Measurements from ENCODE around the gene RNF13.
"Not testable (repeated sequence)": the region's sequence is repeated elsewhere in the genome, so short reads cannot be mapped to it uniquely, and the experiment has no call there.

RNF13 gene

DNA sequence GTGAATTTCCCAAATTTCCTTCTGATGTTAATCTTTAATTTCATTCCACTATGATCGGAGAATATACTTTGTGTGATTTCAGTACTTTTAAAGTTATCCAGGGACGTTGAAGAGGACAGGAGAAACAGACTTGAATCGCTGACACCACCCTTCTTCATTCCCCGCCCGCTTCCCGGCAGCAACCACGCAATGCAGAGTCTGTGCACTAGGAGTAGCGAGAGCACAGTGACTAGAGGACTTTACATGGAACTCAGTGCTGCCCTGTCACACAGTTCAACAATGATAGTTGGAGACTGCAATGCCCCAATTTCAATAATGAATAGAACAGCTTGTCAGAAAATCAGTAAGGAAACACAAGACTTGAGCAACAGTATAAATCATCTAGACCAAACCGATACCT lies 73.9 kb downstream of the RNF13 start:
- intact Hi-C loops (cut with DNase I), result no loop called here
- DNase-seq, result peak in 1 of 10 donors; percentile 17

DNA sequence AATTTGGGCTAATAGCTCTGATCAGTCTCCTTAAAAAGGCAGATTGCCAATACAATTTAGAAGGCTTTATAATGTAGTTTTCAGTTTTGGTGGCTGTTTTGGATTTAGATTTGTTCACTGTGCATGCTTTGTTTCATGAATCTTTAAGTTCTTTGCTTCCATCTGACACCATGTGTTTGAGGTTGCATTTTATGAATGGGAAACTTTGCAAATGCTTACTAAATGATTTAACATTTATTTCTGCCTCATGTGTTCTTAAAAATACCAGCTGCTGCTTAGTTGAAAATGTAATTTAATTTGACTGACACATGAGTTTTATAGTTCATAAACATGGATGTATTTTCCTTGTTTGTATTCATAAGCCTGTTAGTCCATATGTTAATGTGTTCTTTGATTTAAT lies 78.6 kb downstream of the RNF13 start:
- intact Hi-C loops (cut with DNase I), result no loop called here
- DNase-seq, result no peak

DNA sequence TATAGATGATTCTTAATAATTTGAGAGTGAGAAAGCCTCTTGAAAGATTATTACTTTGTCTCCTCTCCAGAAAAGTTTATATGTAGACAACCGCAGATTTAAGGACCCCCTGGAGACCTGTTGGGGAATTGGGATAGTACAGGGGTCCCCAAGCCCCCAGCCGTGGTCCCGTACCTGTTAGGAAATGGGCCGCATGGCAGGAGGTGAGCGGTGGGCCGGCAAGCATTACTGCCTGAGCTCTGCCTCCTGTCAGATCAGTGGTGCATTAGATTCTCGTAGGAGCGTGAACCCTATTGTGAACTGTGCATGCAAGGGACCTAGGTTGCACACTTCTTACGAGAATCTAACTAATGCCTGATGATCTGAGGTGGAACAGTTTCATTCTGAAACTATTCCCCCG lies 79.4 kb downstream of the RNF13 start:
- DNase-seq, result peak in 1 of 10 donors; percentile 72
- intact Hi-C loops (cut with DNase I), result no loop called here

DNA sequence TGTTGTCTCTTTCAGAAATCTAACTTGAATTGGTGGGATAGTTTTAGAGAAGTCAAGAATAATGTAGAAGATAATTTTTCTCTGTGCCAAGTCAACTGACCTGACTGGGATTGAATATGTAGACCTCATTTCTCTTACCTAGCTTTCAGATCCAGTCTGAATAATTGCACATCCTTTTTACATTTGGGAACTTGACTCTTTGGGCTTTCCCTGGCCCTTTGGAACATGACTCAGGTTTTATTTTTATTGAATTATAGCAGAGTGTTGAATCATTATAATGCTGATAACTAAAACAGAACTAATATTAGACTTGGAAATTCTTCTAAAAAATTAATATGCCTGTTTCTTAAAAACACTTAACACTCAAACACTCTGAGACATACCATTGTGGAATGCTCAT lies 81.2 kb downstream of the RNF13 start:
- DNase-seq, result no peak
- intact Hi-C loops (cut with DNase I), result no loop called here

DNA sequence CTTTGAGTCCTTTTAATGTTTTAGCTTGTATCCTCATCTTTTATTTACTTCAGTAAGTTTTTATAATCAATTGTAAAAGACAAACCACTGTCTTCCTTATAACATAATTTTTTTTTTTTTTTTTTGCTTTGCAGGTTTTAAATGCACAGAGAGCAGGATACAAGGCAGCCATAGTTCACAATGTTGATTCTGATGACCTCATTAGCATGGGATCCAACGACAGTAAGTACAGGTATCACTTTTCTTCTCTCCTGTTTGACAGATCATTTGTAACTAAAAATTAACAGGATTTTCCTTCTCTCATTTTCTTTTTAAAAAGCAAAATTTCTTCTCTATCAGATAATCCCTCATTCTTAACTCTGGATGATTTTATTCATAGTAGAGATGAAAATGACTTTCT lies 82.3 kb downstream of the RNF13 start:
- no peak for DNase-seq
- intact Hi-C loops (cut with DNase I), result no loop called here

DNA sequence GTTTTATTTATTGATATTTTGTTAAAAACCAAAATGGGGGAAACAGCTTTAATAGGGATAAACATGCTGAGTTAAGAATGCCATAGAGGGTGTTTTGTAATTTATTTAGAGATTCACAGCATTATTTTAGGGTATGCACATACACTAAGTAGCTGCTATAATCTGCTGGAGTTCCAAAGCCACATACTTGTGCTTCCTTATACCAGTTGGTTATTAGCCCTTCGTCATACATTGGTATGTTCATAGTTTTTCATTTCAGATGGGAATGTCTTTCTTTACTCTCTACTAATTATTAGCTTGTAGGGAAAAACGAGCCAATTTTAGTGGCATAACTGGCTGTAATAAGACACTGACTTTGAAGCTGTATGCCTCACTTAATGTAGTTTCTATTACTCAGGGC lies 82.8 kb downstream of the RNF13 start:
- intact Hi-C loops (cut with DNase I), result no loop called here
- DNase-seq, result no peak

DNA sequence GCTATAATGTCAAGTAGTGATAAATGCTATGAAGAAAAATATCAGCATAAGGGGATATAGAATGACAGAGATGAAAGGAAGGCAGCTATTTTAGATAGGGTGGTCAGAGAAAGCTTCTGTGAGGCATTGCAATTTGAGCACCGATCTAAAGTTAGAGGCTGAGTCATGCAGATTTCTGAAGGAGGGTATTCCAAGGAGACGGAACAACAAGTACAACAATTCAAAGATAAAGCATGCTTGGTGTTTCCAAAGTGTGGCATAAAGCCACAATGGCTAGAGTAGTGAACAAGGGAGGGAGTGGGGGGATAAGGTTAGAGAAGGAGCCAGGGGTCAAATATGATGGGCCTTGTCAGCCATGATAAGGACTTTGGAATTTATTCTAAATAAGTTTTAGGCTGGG lies 85.8 kb downstream of the RNF13 start:
- DNase-seq, result no peak
- intact Hi-C loops (cut with DNase I), result no loop called here

DNA sequence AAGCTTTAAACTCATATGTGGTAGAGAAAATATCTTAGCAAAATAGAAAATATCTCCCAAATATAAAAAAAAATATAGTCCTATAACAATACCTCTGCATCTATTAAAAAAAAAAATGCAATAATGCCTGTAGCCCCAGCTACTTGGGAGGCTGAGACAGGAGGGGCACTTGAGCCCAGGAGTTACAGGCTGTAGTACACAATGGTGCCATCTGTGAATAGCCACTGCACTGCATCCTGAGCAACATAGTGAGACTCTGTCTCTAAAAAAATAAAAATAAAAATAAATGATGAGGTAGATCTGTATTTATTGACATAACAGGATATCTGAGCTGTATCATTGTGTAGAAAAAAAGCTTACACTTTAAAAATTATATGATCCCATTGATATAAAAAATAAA lies 87.3 kb downstream of the RNF13 start:
- DNase-seq, result no peak
- intact Hi-C loops (cut with DNase I), result loop anchor here (10.0 kb wide), 1 partner anchor 86 kb away; the partner anchor contains the start of gene RNF13

DNA sequence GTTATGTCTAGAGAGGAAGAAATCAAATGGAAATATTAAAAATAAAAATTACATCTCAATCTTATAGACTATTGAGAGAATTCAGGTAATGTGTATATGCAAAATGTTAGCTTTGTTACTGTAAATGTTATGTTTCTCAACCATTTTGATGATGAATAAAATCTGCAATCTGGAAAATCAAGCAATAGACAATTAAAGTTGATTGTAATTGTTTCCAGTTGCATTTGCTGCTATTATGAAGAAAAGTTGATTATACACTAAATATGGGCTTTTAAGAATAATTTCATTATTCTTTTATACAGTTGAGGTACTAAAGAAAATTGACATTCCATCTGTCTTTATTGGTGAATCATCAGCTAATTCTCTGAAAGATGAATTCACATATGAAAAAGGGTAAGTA lies 88.8 kb downstream of the RNF13 start:
- intact Hi-C loops (cut with DNase I), result loop anchor here (10.0 kb wide), 1 partner anchor 87 kb away; the partner anchor contains the start of gene RNF13
- DNase-seq, result no peak

DNA sequence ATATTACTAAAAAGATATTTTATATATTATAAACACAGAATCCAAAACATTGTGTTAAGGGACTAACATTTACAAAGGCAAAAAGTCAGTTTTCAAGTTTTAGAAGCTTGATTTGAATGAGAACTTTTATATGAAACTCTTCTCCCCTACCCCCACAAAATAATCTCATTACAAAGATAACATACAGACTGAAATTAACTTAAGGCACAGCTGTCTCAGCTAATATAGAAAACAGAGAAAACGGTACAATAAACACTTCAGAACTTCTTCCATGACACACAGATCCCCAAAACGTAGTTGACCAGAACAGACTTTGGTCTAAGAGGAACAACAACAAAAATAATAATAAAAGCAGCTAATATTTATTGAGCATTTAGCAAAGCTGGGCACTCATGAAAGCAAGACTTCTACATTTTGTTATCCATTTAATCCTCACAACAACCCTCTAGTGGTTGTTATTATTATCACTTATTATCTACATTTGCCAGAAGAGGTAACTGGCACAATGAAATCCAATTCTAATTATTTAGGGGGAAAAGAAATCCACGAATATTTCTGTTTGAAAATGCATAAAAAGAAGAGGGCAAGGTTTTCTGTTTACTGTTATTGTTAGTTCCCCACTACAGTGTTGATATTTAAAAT lies 89.6 kb downstream of the RNF13 start:
- intact Hi-C loops (cut with DNase I), result loop anchor here (10.0 kb wide), 1 partner anchor 88 kb away; the partner anchor contains the start of gene RNF13
- no peak for DNase-seq

DNA sequence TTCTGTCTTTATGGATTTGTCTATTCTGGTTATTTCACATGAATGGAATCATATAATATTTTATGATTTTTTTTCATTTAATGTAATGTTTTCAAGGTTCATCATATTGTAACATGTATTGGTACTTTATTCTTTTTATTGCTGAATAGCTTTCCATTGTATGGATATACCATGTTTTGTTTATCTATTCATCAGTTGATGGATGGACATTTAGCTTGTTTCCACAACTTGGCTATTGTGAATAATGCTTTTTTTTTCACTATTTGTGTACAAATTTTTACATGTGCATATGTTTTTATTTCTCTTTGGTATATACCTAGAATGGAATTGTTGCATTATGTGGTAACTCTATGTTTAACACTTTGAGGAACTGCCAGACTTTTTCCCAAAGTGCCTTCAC lies 93.0 kb downstream of the RNF13 start:
- intact Hi-C loops (cut with DNase I), result loop anchor here (10.0 kb wide), 1 partner anchor 91 kb away; the partner anchor contains the start of gene RNF13
- no peak for DNase-seq

DNA sequence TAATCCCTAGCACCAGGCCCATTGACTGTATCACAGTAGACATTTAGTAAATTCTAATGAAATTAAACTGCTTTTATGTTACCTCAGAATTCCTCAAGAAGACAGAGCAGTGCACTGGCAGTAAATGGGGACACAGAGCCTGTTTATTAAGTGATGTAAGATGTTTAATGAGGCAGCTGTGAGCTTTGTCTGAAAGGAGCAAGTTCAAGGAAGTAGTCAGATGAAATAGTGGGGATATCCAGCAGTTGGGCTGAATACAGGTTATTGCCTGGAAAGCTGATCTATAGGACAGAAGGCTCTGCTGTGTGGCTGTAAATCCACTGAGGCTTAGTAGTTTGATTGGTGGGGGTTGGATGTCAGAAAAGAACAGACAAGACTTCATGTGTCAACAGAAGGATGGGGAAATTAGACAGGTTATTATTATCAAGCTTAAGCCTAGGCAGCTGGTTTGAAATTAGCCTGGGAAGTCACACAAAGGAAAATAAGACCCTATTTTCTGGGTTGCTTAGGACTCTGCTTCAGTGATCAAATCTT lies 95.5 kb downstream of the RNF13 start:
- intact Hi-C loops (cut with DNase I), result loop anchor here (10.0 kb wide), 1 partner anchor 94 kb away; the partner anchor contains the start of gene RNF13
- DNase-seq, result no peak

DNA sequence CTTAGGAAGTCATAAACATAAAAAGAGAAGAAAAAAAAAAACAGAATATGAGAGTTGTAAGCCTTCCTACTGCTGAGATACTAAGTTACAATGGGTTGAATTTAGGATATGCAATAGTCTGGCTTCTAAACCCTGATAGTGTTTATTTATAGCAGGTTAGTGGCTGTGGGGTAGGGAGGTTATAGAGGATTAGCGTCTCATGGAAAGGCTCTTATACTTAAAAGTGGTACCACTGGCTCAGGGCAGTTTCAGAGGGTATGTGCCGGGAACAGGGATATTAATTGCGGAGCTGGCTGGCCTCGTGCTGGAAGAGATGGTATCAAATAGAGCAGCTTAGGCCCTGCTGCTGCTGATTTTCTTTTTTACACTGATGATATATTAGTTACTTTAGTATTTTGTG lies 96.9 kb downstream of the RNF13 start:
- intact Hi-C loops (cut with DNase I), result loop anchor here (10.0 kb wide), 1 partner anchor 95 kb away; the partner anchor contains the start of gene RNF13

DNA sequence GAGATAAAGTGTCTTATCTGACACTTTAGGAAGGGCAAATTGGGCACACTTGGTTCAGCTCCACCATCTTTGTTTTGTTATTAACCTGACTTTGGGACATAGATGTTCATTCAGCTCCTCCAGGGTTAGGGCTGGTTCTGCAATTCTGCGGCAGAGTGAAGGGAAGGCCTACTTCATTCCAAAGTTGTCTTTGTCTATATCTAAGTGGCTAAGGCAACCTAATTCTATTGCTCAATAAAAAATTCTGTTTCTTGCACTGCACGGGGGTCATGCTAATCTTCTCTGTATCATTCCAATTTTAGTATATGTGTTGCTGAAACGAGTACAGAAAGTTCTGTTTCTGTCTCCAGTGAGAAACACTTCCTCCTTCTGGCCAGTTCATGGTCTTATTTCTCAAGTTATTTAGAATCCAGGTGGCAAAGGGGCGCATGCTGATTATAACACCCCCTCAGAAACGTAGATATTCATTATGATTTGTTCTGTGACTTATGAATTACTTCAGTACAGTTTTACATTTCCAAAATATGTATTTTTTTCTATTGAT lies 104.2 kb downstream of the RNF13 start:
- no peak for DNase-seq

More for the DNA sequence above, 96.9 kb downstream of the RNF13 start:
- no peak for DNase-seq

DNA sequence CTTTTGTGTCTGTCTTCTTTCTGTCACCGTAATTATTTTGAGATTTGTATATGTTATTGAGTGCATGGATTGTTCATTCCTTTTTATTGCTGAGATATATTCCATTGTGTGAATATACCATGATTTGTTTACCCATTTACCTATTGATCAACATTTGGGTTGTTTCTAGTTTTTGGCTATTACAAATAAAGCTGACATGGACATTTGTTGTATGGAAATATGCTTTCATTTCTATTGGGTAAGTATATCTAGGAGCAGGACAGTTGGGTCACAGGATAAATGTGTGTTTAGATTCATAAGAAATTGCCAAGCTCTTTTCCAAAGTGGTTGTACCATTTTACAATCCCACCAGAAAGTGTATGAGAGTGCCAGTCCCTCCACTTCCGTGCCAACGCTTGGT lies 106.5 kb downstream of the RNF13 start:
- DNase-seq, result no peak
- intact Hi-C loops (cut with DNase I), result no loop called here

More for the DNA sequence above, 104.2 kb downstream of the RNF13 start:
- intact Hi-C loops (cut with DNase I), result no loop called here

DNA sequence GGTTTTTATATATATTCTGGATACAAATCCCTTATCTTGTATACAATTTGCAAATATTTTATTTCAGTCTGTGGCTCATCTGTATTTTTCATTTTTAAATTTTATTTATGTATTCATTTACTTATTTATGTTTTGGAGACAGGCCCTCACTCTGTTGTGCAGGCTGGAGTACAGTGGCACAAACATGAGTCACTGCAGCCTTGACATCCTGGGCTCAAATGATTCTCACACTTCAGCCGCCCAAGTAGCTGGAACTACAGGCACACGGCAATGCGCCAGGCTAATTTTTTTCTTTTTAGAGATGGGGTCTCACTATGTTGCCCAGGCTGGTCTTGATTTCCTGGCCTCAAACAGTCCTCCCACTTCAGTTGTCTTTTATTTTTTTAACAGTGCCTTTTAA lies 107.1 kb downstream of the RNF13 start:
- DNase-seq, result no peak
- intact Hi-C loops (cut with DNase I), result no loop called here

DNA sequence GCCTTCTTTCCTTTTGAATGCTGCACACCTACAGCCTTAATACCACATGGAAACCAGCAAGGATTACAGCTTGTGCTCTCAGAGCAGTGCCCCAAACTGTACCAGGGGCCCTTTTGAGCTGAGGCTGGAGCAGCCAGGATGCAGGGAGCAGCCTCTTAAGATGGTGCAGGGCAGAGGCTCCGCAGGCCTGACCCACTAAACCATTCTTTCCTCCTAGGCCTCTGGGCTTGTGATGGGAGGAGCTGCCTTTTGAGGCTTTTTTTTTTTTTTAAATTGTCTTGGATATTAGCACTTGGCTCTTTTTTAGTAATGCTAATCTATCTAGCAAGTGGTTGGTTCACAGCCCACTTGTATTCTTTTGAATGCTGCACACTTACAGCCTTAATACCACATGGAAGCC lies 120.0 kb downstream of the RNF13 start:
- no peak for DNase-seq
- intact Hi-C loops (cut with DNase I), result no loop called here

DNA sequence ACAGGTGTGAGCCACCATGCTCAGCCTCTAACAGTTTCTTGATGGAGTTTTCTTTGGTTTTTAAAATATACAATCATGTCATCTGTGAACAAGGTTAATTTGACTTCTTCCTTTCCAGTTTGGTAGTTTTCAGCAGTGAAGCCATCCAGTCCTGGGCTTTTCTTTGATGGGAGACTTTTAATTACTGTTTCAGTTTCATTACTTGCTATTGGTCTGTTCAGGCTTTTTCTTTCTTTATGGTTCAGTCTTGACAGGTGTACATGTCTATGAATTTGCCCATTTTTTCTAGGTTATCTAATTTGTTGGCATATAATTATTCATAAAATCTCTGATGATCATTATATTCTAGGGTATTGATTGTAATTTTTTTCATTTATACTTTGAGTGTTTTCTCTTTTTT lies 120.8 kb downstream of the RNF13 start:
- DNase-seq, result no peak
- intact Hi-C loops (cut with DNase I), result no loop called here

DNA sequence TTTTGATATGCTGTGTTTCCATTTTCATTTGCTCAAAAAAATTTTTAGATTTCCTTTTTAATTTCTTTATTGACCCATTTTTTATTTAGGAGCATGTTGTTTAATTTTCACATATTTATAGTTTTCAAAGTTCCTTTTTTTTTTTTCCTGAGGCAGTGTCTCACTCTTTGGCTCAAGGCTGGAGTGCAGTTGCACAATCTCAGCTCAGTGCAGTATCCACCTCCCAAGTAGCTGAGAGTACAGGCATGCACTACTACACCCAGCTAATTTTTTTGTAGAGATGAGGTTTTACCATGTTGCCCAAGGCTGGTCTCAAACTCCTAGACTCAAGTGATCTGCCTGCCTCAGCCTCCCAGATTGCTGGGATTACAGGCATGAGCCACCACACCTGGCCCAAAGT lies 121.5 kb downstream of the RNF13 start:
- no peak for DNase-seq
- intact Hi-C loops (cut with DNase I), result no loop called here

DNA sequence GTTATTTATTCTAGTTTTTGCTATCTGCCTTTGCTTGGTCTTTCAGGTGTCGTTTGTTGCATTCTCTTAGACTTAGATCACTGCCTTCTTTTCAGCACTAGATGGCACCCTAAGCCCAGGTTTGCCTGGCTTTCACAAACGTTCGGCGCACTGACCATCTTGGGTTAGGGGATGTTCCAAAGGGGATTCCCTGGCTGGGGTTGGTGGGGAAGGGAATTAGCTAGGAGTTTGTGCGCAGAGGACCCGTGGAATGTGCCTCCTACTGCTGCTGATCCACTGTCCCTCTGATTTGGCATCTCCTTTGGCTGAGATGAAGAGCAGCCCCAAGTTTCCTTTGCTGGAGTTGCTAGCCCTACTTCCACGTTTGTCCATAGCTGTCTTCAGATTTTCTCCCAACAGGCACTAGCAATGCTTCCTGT lies 123.8 kb downstream of the RNF13 start:
- intact Hi-C loops (cut with DNase I), result no loop called here
- peak in 6 of 10 donors; percentile 13 to 86 (median 61) for DNase-seq

DNA sequence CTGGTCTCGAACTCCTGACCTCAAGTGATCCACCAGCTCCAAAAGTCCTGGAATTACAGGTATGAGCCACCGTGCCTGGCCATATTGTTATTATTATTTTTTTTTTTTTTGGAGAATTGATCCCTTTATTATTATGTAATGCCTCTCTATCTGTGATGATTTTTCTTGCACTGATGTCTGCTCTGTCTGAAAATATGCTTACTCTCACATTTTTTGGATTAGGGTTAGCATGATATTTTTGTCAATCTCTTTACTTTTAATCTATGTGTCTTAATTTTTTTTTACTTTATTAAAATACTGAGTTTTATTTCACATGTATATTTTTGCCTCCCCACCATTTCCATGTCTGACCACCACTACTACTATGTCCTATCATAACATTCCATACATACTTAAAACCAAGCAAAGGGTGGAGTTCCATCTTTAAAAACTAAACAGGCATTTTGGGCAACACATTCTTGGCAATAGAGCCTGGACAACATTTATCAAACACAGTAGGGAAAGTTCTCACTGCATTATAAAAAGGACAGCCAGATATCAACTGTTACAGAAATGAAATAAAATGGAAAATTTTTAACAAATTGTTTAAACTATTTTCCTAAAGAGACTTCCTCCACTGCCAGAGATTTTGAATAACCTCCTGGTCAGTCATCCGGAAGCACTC lies 125.5 kb downstream of the RNF13 start:
- intact Hi-C loops (cut with DNase I); DNase-seq: not testable (repeated sequence)

Data from posterior cingulate gyrus (tissue), 11 donors.